ENCODE measurements around the gene ANO6. TPM values are rescaled to one million over a fixed set of nuclear protein-coding genes. Genes with fewer than 3 reads are reported as not detected.

The ANO6 gene
- total RNA-seq, 1 experiment from 2014 or later, result 34.2 TPM

DNA sequence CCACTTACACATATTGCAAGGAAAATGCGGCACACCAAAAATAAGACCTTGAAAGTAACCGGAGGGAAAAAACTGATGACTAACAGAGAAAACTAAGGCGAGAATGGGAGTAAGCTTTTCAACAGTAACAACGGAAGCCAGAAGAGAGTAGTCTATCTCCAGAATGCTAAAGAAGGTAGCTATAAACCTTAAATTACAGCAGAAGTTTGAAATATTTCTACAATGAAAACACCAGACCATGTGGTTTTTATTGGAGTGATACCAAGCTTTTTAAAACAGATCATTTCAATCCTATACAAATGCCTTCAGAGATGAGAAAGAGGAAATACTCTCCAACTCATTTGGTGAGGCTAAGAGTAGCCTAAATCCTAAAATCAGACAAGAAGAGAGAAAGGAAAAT lies 209.5 kb downstream of the ANO6 start:
- no peak for DNase-seq
- CTCF ChIA-PET, result no interaction called here
- H3K9me3 Mint-ChIP-seq (ENCODE audit: low read depth, unreplicated experiment), result no peaks in the 10 kb centered on the region
- BruUV-seq (replicated peaks), result no TSS peak
- no peaks in the 10 kb centered on the region for H3K27me3 Mint-ChIP-seq (ENCODE audit: unreplicated experiment)
- no peak overlapping the region for H3K27ac Mint-ChIP-seq (ENCODE audit: unreplicated experiment)
- intact Hi-C loops (cut with micrococcal nuclease; ENCODE audit: unreplicated experiment), result no loop called here
- no peaks in the 10 kb centered on the region for H3K36me3 Mint-ChIP-seq (ENCODE audit: insufficient read depth, unreplicated experiment)
- H3K4me3 Mint-ChIP-seq (ENCODE audit: low read depth, unreplicated experiment), result no peak overlapping the region
- TF ChIP-seq, protein P1, sequence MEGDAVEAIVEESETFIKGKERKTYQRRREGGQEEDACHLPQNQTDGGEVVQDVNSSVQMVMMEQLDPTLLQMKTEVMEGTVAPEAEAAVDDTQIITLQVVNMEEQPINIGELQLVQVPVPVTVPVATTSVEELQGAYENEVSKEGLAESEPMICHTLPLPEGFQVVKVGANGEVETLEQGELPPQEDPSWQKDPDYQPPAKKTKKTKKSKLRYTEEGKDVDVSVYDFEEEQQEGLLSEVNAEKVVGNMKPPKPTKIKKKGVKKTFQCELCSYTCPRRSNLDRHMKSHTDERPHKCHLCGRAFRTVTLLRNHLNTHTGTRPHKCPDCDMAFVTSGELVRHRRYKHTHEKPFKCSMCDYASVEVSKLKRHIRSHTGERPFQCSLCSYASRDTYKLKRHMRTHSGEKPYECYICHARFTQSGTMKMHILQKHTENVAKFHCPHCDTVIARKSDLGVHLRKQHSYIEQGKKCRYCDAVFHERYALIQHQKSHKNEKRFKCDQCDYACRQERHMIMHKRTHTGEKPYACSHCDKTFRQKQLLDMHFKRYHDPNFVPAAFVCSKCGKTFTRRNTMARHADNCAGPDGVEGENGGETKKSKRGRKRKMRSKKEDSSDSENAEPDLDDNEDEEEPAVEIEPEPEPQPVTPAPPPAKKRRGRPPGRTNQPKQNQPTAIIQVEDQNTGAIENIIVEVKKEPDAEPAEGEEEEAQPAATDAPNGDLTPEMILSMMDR (IDR thresholded peaks at IDR 0.05; ENCODE audit: unreplicated experiment), result no peak
- H3K4me1 Mint-ChIP-seq (ENCODE audit: low read depth, unreplicated experiment), result no peaks in the 10 kb centered on the region

DNA sequence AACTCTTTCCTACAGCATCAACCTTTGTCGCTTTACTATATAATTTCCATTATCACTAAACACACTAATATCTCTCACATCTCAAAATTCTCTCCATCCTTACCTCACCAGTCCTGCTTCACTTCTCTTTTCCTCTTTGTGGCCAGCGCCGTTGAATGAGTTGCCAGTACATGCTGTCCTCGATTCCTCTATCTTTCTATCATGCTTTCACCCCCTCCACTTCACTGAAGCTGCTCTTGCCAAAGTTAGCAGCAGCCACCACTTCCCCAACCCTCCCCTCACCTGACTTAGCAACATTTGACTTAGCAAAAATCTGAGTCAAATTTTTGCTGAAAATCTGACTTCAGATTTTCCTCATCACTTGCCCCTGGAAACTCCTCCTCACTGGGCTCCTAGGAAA lies 210.4 kb downstream of the ANO6 start:
- BruUV-seq (replicated peaks), result no TSS peak
- Mint-ChIP-seq H3K9me3 (ENCODE audit: low read depth, unreplicated experiment) (no peaks in the 10 kb centered on the region), H3K27ac (ENCODE audit: unreplicated experiment) (no peak overlapping the region), H3K36me3 (ENCODE audit: insufficient read depth, unreplicated experiment) (no peaks in the 10 kb centered on the region), H3K4me1 (ENCODE audit: low read depth, unreplicated experiment) (no peaks in the 10 kb centered on the region), H3K4me3 (ENCODE audit: low read depth, unreplicated experiment) (no peak overlapping the region), H3K27me3 (ENCODE audit: unreplicated experiment) (no peaks in the 10 kb centered on the region)
- CTCF ChIA-PET, result no interaction called here
- TF ChIP-seq, protein P1 (IDR thresholded peaks at IDR 0.05; ENCODE audit: unreplicated experiment), result no peak
- intact Hi-C loops (cut with micrococcal nuclease; ENCODE audit: unreplicated experiment), result no loop called here
- no peak for DNase-seq

GRCh38 chr12:45427042-45427441 lies 211.1 kb downstream of the ANO6 start:
- CTCF ChIA-PET, result no interaction called here
- Mint-ChIP-seq H3K27me3 (ENCODE audit: unreplicated experiment) (no peaks in the 10 kb centered on the region), H3K27ac (ENCODE audit: unreplicated experiment) (no peak overlapping the region), H3K9me3 (ENCODE audit: low read depth, unreplicated experiment) (no peaks in the 10 kb centered on the region), H3K4me1 (ENCODE audit: low read depth, unreplicated experiment) (no peaks in the 10 kb centered on the region), H3K36me3 (ENCODE audit: insufficient read depth, unreplicated experiment) (no peaks in the 10 kb centered on the region), H3K4me3 (ENCODE audit: low read depth, unreplicated experiment) (no peak overlapping the region)
- DNase-seq, result no peak
- intact Hi-C loops (cut with micrococcal nuclease; ENCODE audit: unreplicated experiment), result no loop called here
- no TSS peak for BruUV-seq (replicated peaks)
- TF ChIP-seq, protein P1 (IDR thresholded peaks at IDR 0.05; ENCODE audit: unreplicated experiment), result no peak

DNA sequence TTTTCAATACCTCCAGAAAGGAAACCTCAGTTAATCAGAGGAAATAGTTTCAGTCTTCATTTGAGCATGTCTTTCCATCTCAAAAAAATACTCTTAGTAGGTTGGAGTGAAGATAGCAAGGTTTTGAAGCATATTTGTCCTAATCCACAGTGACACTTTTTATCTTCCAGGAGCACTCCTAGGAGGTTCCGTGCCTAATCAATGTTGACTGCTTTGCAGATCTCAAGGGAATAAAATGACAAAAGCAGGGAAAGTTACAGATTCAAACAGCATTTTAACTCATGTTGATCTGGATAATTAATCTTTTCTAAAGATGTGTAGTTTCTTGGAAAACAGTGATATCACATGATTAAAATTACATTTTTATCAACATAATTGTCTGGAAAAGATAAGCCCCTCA lies 213.9 kb downstream of the ANO6 start:
- intact Hi-C loops (cut with micrococcal nuclease; ENCODE audit: unreplicated experiment), result no loop called here
- BruUV-seq (replicated peaks), result no TSS peak
- TF ChIP-seq, protein P1 (IDR thresholded peaks at IDR 0.05; ENCODE audit: unreplicated experiment), result no peak
- Mint-ChIP-seq H3K4me3 (ENCODE audit: low read depth, unreplicated experiment) (no peak overlapping the region), H3K9me3 (ENCODE audit: low read depth, unreplicated experiment) (no peaks in the 10 kb centered on the region), H3K27ac (ENCODE audit: unreplicated experiment) (no peak overlapping the region), H3K27me3 (ENCODE audit: unreplicated experiment) (no peaks in the 10 kb centered on the region), H3K4me1 (ENCODE audit: low read depth, unreplicated experiment) (no peaks in the 10 kb centered on the region), H3K36me3 (ENCODE audit: insufficient read depth, unreplicated experiment) (no peaks in the 10 kb centered on the region)
- DNase-seq, result no peak
- CTCF ChIA-PET, result no interaction called here

- TF ChIP-seq, protein P1 (IDR thresholded peaks at IDR 0.05; ENCODE audit: unreplicated experiment), result no peak
- no peaks in the 10 kb centered on the region for H3K36me3 Mint-ChIP-seq (ENCODE audit: insufficient read depth, unreplicated experiment)
- no TSS peak for BruUV-seq (replicated peaks)
- no peak for DNase-seq
- no peaks in the 10 kb centered on the region for H3K4me1 Mint-ChIP-seq (ENCODE audit: low read depth, unreplicated experiment)
- intact Hi-C loops (cut with micrococcal nuclease; ENCODE audit: unreplicated experiment), result no loop called here
- CTCF ChIA-PET, result no interaction called here
- no peak overlapping the region for H3K4me3 Mint-ChIP-seq (ENCODE audit: low read depth, unreplicated experiment)
- H3K27me3 Mint-ChIP-seq (ENCODE audit: unreplicated experiment), result no peaks in the 10 kb centered on the region
- H3K27ac Mint-ChIP-seq (ENCODE audit: unreplicated experiment), result no peak overlapping the region
- H3K9me3 Mint-ChIP-seq (ENCODE audit: low read depth, unreplicated experiment), result no peaks in the 10 kb centered on the region
Observed at GRCh38 chr12:45431126-45431525, 215.2 kb downstream of the ANO6 start.
